ENCODE data around the gene HTR3A. TPM values are rescaled to one million over a fixed set of nuclear protein-coding genes. Genes with fewer than 3 reads are reported as not detected.

HTR3A gene
- total and polyA plus RNA-seq, 2 of the 13 experiments (the other 11 are each of a cell fraction or from before 2014, with no cell fraction given): not detected

- ATAC-seq: no peak
- DNase-seq (ENCODE audit: low spot score): no peak
- H3K27me3 ChIP-seq (ENCODE audit: control insufficient read depth in 1 of 2, insufficient read depth in 2 of 2, low read length in 2 of 2): peaks cover 0 to 22% of the 10 kb centered on the region in 2 experiments; a peak in 2 of 5 replicates
- H3K4me1 ChIP-seq (ENCODE audit: insufficient read depth, low read length): peaks cover 11% of the 10 kb centered on the region
- no peak for FAIRE-seq
- TF ChIP-seq NFE2 (CRISPR knock-in tag; IDR thresholded peaks at IDR 0.05) (no peak), ZMYM4 (CRISPR knock-in tag; IDR thresholded peaks at IDR 0.05) (no peak)
- POLR2A ChIA-PET: no interaction called here
- H3K9ac ChIP-seq (ENCODE audit: insufficient read depth, low read depth, low read length): no peak overlapping the region
- 80% methylated on average over 2 of the region's 10 CpGs for WGBS (ENCODE audit: low lambda C conversion rate)
- in situ Hi-C loops (cut with HindIII; ENCODE audit: extremely low pct_ligation_motif_present, low pct_unique_long_range_greater_than_20kb) (no loop called here), intact Hi-C loops (cut with micrococcal nuclease; ENCODE audit: unreplicated experiment) (no loop called here)
- H3K27ac ChIP-seq (ENCODE audit: extremely low read length, insufficient read depth, low read length): no peak overlapping the region
- BruUV-seq (replicated peaks): no TSS peak
- no peak overlapping the region for H2AFZ ChIP-seq (ENCODE audit: low read length)
- H3K4me2 ChIP-seq (ENCODE audit: low read depth, low read length): no peak overlapping the region
- CTCF ChIA-PET (ENCODE audit: low intra/inter-chr PET ratio, low total read pairs): no interaction called here
- no peaks in the 10 kb centered on the region for H4K20me1 ChIP-seq (ENCODE audit: insufficient read depth, low read length)
- H3K79me2 ChIP-seq (ENCODE audit: insufficient read depth, low read length): no peaks in the 10 kb centered on the region
- H3K4me3 ChIP-seq (replicated peaks in 1 of 3; ENCODE audit: insufficient read depth in 1 of 3, low read depth in 2 of 3, low read length in 3 of 3): no peak overlapping the region
- H3K36me3 ChIP-seq (replicated peaks in 1 of 2; ENCODE audit: control insufficient read depth in 1 of 2, insufficient read depth in 2 of 2, low read length in 2 of 2): no peaks in the 10 kb centered on the region
- H3K9me3 ChIP-seq (ENCODE audit: low read length): no peaks in the 10 kb centered on the region
Measured at GRCh38 chr11:113952070-113952469, 22.8 kb upstream of the HTR3A start.

- H2AFZ ChIP-seq (ENCODE audit: low read length): no peak overlapping the region
- H4K20me1 ChIP-seq (ENCODE audit: insufficient read depth, low read length): no peaks in the 10 kb centered on the region
- DNase-seq (ENCODE audit: low spot score): no peak
- no peak for FAIRE-seq
- in situ Hi-C loops (cut with HindIII; ENCODE audit: extremely low pct_ligation_motif_present, low pct_unique_long_range_greater_than_20kb): no loop called here
- BruUV-seq (replicated peaks): no TSS peak
- no peak overlapping the region for H3K4me3 ChIP-seq (replicated peaks in 1 of 3; ENCODE audit: insufficient read depth in 1 of 3, low read depth in 2 of 3, low read length in 3 of 3)
- H3K27me3 ChIP-seq (ENCODE audit: control insufficient read depth in 1 of 2, insufficient read depth in 2 of 2, low read length in 2 of 2): peaks cover 0 to 23% of the 10 kb centered on the region in 2 experiments; a peak in 2 of 5 replicates
- H3K4me1 ChIP-seq (ENCODE audit: insufficient read depth, low read length): peaks cover 6% of the 10 kb centered on the region
- POLR2A ChIA-PET: no interaction called here
- no peak overlapping the region for H3K9ac ChIP-seq (ENCODE audit: insufficient read depth, low read depth, low read length)
- TF ChIP-seq CSRNP2 (CRISPR knock-in tag; conservative IDR thresholded peaks at IDR 0.05; ENCODE audit: low read depth): no peak
- TF ChIP-seq CEBPG (CRISPR knock-in tag; IDR thresholded peaks at IDR 0.05): 0 out of 2 replicates have a peak, but pooled peaks have one; percentile 26
- no peak for TF ChIP-seq ZNF550 (CRISPR knock-in tag; IDR thresholded peaks at IDR 0.05; ENCODE audit: borderline replicate concordance)
- peak; percentile 59; the same call in 1 of the 2 replicates for TF ChIP-seq CEBPB (IDR thresholded peaks at IDR 0.05; ENCODE audit: borderline replicate concordance, low read depth, low read length)
- no peak for TF ChIP-seq YY1 (IDR thresholded peaks at IDR 0.05; ENCODE audit: insufficient read depth, insufficient replicate concordance, low read depth, low read length)
- TF ChIP-seq RBM22 (optimal IDR thresholded peaks at IDR 0.05; ENCODE audit: low read length): no peak
- no peak for TF ChIP-seq ZNF7 (CRISPR knock-in tag; IDR thresholded peaks at IDR 0.05)
- TF ChIP-seq MAF1 (CRISPR knock-in tag; IDR thresholded peaks at IDR 0.05; ENCODE audit: borderline replicate concordance): no peak
- TF ChIP-seq NFE2L2 (IDR thresholded peaks at IDR 0.05; ENCODE audit: low read length): no peak
- no peak for TF ChIP-seq MAZ (IDR thresholded peaks at IDR 0.05; ENCODE audit: borderline replicate concordance, low read depth, low read length)
- no peak for TF ChIP-seq MAZ (CRISPR knock-in tag; IDR thresholded peaks at IDR 0.05; ENCODE audit: low read depth)
- TF ChIP-seq ZNF691 (CRISPR knock-in tag; IDR thresholded peaks at IDR 0.05; ENCODE audit: borderline replicate concordance, low read depth): no peak
- no peak for TF ChIP-seq KAT7 (CRISPR knock-in tag; IDR thresholded peaks at IDR 0.05; ENCODE audit: borderline replicate concordance)
- intact Hi-C loops (cut with micrococcal nuclease; ENCODE audit: unreplicated experiment): no loop called here
- WGBS (ENCODE audit: low lambda C conversion rate): 16% methylated on average over 10 of the region's 10 CpGs
- no peak overlapping the region for H3K4me2 ChIP-seq (ENCODE audit: low read depth, low read length)
- CTCF ChIA-PET (ENCODE audit: low intra/inter-chr PET ratio, low total read pairs): no interaction called here
- H3K27ac ChIP-seq (ENCODE audit: extremely low read length, insufficient read depth, low read length): no peak overlapping the region
- H3K36me3 ChIP-seq (replicated peaks in 1 of 2; ENCODE audit: control insufficient read depth in 1 of 2, insufficient read depth in 2 of 2, low read length in 2 of 2): no peaks in the 10 kb centered on the region
- no peak for ATAC-seq
- H3K79me2 ChIP-seq (ENCODE audit: insufficient read depth, low read length): no peaks in the 10 kb centered on the region
- no peaks in the 10 kb centered on the region for H3K9me3 ChIP-seq (ENCODE audit: low read length)
Measured at GRCh38 chr11:113952588-113952987, 22.3 kb upstream of the HTR3A start.

Data from HepG2 (cell line).